ENCODE results near the gene RPL37A. TPM values are rescaled to one million over a fixed set of nuclear protein-coding genes. Genes with fewer than 3 reads are reported as not detected.

RPL37A gene
- total and polyA plus RNA-seq, 9 of the 15 experiments (the other 6 are each of a cell fraction or from before 2014, with no cell fraction given): 1,938 to 3,349 (median 2,436) TPM

DNA sequence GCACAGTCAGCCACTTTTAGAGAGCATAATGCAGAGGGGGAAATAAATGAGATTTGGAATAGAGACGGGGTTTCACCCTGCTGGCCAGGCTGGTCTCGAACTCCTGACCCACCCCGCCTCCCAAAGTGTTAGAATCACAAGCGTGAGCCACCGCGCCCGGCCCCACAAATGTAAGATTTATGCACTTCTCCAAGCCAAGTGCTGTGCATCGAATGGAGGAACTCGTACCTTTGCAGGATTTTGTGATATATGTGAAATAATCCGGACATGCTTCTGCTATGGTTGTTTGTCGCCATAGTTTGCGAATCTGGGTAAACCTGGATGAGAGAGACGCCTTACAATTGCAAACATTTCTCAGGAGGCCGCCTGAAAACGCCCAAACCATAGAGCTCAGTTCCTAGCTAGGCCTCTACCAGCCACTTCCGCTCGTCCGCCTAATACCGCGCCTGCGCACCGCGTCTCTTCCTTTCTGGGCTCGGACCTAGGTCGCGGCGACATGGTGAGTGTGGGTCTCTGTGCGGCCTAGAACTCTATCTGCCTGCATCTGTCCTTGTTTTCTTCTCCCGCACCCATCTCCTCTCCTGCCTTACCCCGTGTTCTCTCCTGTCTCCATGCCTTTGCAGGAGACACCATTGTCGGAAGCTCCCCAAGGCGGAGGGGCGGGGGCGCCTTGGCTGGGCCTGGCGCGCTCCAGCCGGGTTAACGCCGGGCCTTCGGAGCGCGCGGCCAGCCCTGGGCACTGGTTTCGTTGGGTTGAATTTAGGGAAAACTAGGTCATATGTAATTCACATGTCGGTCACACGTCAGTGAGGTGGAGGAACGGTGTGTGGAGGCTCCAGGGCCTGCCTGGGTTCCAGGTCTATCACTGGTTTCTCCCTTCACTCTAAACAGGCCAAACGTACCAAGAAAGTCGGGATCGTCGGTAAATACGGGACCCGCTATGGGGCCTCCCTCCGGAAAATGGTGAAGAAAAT is at the start of gene RPL37A (continued):
- TF ChIP-seq FOXJ3 (CRISPR knock-in tag; IDR thresholded peaks at IDR 0.05): no peak
- TF ChIP-seq, protein P1, sequence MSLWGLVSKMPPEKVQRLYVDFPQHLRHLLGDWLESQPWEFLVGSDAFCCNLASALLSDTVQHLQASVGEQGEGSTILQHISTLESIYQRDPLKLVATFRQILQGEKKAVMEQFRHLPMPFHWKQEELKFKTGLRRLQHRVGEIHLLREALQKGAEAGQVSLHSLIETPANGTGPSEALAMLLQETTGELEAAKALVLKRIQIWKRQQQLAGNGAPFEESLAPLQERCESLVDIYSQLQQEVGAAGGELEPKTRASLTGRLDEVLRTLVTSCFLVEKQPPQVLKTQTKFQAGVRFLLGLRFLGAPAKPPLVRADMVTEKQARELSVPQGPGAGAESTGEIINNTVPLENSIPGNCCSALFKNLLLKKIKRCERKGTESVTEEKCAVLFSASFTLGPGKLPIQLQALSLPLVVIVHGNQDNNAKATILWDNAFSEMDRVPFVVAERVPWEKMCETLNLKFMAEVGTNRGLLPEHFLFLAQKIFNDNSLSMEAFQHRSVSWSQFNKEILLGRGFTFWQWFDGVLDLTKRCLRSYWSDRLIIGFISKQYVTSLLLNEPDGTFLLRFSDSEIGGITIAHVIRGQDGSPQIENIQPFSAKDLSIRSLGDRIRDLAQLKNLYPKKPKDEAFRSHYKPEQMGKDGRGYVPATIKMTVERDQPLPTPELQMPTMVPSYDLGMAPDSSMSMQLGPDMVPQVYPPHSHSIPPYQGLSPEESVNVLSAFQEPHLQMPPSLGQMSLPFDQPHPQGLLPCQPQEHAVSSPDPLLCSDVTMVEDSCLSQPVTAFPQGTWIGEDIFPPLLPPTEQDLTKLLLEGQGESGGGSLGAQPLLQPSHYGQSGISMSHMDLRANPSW (CRISPR knock-in tag; IDR thresholded peaks at IDR 0.05): no peak
- no peak for TF ChIP-seq FOXA1 (IDR thresholded peaks at IDR 0.05; ENCODE audit: borderline replicate concordance)
- TF ChIP-seq CREB1 (IDR thresholded peaks at IDR 0.05): no peak
- 0 out of 2 replicates have a peak, but pooled peaks have one; percentile 5 for TF ChIP-seq CREB1 (CRISPR knock-in tag; IDR thresholded peaks at IDR 0.05)
- peak; percentile 72; the same call in 1 of the 2 replicates for TF ChIP-seq HLTF (IDR thresholded peaks at IDR 0.05)
- no peak for TF ChIP-seq ZNF431 (CRISPR knock-in tag; IDR thresholded peaks at IDR 0.05)
- peak; percentile 93 for TF ChIP-seq GABPB1 (CRISPR knock-in tag; IDR thresholded peaks at IDR 0.05)
- TF ChIP-seq SRF (CRISPR knock-in tag; IDR thresholded peaks at IDR 0.05): peak in 1 of 2 experiments; percentile 32; a peak in 1 of 4 replicates
- TF ChIP-seq DPF2 (IDR thresholded peaks at IDR 0.05): no peak
- no peak for TF ChIP-seq SP1 (CRISPR knock-in tag; IDR thresholded peaks at IDR 0.05)
- TF ChIP-seq TFAM (CRISPR knock-in tag; conservative IDR thresholded peaks at IDR 0.05): no peak
- TF ChIP-seq, protein P2, sequence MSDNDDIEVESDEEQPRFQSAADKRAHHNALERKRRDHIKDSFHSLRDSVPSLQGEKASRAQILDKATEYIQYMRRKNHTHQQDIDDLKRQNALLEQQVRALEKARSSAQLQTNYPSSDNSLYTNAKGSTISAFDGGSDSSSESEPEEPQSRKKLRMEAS (CRISPR knock-in tag; IDR thresholded peaks at IDR 0.05): peak; percentile 69
- TF ChIP-seq MEIS2 (IDR thresholded peaks at IDR 0.05; ENCODE audit: partially characterized antibody): peak; percentile 50
- 0 out of 2 replicates have a peak, but pooled peaks have one; percentile 24 for TF ChIP-seq E2F3 (CRISPR knock-in tag; IDR thresholded peaks at IDR 0.05)
- peak; percentile 52 for TF ChIP-seq SETDB1 (IDR thresholded peaks at IDR 0.05; ENCODE audit: low read length)
- TF ChIP-seq, protein P3, sequence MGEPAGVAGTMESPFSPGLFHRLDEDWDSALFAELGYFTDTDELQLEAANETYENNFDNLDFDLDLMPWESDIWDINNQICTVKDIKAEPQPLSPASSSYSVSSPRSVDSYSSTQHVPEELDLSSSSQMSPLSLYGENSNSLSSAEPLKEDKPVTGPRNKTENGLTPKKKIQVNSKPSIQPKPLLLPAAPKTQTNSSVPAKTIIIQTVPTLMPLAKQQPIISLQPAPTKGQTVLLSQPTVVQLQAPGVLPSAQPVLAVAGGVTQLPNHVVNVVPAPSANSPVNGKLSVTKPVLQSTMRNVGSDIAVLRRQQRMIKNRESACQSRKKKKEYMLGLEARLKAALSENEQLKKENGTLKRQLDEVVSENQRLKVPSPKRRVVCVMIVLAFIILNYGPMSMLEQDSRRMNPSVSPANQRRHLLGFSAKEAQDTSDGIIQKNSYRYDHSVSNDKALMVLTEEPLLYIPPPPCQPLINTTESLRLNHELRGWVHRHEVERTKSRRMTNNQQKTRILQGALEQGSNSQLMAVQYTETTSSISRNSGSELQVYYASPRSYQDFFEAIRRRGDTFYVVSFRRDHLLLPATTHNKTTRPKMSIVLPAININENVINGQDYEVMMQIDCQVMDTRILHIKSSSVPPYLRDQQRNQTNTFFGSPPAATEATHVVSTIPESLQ (CRISPR knock-in tag; IDR thresholded peaks at IDR 0.05): no peak; the same call in 1 of the 2 replicates
